Hypothalamus (tissue), 51 donors: ENCODE results near the gene UTP18.
A peak's percentile ranks its signal among the peaks of the same experiment; 100 is the strongest.
"Not testable (repeated sequence)": the region's sequence is repeated elsewhere in the genome, so short reads cannot be mapped to it uniquely, and the experiment has no call there.

Source experiments
- DNase-seq, 51 donors: peaks; one replicate each; lab custom pipeline; 2025; lab: John Stamatoyannopoulos, UW

The UTP18 gene

DNA sequence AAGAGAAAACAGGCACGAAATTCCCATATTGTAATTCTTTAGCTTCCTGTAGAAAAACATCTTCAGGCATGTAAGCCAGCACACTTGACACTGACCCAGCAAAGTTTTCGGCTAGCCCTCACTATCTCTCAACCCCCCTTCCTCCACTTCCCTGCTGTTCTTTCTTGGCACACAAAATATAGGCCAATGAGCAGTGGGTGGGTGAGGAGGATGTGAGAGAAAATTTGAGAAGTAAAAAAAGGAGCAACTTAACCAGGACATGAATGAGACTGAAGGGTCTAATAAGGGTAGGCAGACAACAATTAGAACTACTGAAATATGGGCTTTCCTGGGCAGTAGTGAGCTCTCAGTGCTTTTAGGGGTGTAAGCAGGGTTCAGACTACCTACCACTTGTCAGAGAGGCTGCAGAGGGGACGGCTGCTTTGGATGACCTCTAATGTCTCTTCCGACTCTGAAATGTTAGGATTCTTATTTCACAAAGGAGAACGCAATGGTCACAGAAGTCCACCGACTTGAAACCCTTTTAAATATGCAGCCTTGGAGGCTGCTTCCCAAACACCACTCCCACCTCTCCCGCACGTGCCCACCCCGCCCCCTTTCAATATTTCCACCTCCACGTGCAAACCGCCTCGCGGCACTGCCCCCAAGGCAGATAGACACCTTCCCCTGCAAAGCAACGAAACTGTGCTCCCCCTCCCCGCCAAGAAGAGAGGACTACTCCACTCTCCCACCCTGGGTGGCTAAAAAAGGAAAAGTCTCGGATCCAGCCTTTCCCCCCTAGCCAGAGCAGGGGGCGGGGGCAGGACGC, 1.4 kb upstream of the UTP18 start:
- DNase-seq = peak in 4 of 51 donors; percentile 1 to 13 (median 4)

DNA sequence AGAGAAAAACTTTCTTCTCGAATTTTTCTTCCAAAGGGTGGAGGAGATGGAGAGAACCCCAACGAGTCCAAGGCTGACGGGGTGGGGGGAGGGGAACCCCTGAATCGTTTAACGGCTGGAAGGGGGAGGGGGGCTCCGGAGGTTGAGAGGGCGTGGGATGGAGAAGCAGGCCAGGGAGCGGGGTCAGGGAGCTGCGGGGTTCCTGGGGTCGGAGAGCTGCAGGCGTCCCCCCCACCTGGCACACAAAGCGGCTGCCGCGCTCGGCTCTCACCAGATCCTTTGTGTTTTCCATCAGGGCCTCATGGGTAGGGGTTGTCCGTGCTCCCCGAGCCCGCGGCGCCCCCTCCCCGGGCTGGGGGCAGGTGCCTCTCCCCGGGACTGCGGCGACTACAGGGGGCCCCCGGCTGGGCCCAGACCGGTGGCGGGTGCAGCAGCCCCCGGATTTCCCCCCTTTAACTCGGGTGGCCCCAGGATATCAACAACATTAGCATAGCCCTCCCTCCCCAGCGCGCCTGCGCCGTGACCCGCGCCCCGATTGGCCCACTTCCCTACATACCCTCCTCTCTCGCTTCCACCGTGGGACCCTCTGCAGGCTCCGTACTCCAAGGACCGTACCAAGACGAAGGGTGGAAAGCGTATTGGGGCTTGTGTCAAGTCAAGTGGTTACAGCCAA, 646 bp upstream of the UTP18 start, which contains the start of gene MBTD1:
TSS of gene MBTD1 (minus strand) at position 486 of the 673 bp plus-strand sequence. CDS start 34,888 bp downstream, outside the sequence.
- DNase-seq = peak; percentile 76 to 100 (median 97)

DNA sequence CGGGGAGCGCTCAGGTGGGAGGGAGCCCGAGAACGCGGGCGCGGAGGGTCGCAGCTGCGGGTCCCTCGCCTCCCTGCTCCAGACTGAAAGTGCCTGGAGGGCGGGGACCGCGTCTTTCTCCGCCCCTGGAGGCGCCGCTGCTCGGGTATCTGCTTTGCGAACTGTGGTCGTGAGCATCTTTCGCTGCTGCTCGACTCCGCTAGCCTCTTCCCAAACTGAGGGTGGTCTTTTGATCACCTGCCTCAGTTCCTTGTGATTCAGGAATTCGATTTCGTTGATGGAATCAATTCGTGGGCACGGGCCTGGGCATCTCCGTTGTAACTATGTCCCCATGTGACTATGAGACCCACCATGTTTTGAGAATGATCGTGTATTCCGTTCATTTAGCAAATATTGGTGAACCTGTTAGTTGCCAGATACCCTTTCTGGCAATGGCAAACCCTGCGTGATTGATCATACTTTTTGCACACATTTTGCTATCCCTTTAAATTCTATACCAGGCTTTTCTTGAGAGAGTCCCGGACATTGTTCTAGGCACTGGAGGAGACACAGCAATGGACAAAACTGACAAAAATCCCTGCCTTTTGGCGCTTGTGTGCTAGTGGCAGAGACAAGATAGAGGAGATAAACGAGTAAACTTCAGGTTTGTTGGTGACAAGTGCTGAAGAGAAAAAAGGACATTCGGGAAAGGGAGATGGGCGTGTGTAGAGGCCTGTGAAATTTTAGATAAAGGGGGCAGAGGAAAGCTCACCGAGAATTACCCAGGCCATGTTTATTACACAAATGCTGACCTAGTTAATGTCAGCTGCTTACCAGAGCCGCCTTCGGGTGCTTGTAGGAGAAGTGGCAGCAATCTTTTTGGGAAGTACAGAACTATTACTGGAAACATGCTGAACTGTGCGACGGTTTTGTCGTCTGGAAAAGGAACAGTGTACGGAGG, 948 bp downstream of the UTP18 start:
- peak in 14 of 51 donors; percentile 2 to 68 (median 21) for DNase-seq

DNA sequence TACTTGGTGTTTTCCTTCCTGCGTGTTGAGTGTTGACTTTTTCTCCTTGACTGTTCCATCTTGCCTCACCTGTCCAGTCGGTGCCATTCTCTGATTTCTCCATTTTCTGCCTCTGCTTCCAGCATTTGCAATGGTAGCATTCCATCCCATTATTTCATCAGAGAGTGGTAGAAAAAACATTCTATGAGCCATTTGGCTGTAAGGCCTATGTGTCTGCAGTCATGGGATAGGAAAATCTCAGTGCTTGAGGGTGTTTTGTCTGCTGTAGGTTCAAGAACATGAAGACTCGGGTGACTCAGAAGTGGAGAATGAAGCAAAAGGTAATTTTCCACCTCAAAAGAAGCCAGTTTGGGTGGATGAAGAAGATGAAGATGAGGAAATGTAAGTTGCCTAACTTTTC, 2.7 kb downstream of the UTP18 start:
- no peak for DNase-seq

DNA sequence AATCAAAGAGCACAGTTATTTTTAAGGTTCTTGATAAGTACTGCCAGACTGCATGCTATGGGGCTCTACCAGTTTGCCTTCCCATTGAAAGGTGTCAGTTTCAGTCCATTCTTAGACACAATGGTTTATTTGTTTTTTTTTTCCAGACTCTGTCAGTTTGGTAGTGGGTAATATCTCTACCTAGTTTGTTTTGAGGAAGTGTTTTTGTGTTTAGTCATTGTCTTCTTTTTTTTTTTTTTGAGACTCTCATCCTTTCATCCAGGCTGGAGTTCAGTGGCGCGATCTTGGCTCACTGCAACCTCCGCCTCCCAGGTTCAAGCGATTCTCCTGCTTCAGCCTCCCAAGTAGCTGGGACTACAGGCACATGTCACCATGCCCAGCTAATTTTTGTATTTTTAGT, 4.1 kb downstream of the UTP18 start:
- DNase-seq = not testable (repeated sequence)

DNA sequence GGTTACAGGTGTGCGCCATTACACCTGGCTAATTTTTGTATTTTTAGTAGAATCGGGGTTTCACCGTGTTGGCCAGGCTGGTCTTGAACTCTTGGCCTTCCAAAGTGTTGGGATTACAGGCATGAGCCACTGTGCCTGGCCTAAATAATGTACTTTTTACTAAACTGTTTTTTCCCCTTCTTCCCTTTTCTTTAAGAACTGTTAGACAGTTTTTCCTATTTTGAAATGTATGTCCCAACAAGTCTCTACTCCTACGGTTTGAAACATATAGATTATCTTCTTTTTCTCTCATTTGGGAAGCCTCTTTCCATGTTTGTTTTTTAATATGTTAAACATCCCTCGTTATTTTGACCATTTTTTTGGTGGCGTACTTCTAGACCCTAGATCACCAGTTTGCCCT, 9.6 kb downstream of the UTP18 start:
- DNase-seq = no peak

DNA sequence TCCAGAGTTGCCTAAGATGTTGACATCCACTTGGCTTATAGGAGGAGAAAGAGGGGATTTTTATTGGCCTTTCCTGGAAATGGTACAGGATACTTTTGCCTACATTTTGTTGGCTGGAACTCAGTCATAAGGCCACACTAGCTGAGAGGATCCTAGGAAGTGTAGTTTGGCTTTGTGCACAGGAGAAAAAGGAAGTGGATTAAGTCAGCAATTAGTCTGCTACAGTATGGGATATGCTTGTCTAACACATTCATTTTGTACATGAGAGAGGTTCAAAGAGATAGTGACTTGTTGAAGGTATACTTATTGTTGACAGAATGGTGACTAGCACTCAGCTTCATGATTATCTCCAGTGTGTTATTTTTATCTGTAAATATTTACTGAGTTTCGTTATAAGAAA, 10.3 kb downstream of the UTP18 start:
- DNase-seq = no peak

DNA sequence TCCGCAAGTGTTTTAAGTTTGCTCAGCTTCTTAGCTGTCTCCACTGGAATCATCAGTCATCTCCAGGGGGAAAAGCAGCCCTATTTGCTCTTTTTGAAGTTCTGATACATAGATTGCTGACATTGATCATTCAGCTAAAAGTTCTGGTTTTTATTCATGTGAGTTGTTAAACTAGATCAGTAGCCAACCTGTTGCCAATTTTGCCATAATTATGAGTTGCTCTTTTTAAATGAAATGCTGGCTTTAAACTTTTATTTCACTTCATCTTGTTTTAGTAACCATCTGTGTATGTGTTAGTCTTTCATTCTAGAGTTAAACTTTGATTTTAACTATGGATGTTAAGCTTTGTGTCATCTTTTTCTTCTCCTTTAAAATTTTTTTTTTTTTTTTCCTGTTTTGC, 12.5 kb downstream of the UTP18 start:
- DNase-seq = no peak

DNA sequence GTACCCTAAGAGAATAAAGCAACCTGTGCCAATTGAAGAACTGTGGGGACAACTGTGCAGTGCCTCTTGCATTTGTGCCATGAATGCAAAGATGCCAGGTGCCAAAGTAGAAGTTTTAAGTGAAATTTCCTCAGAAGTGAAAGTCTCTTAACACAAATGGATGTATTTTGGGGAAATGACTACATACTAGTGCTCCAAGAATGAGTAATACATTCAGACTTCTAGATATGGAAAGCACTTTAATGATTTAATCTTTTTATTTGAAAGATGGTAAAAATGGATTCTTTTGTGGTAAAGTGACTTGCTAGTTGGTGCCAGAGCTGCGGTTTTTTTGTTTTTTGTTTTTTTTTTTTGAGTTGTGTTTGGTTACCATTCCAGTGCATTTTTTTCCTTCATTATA, 15.0 kb downstream of the UTP18 start:
- DNase-seq = no peak

DNA sequence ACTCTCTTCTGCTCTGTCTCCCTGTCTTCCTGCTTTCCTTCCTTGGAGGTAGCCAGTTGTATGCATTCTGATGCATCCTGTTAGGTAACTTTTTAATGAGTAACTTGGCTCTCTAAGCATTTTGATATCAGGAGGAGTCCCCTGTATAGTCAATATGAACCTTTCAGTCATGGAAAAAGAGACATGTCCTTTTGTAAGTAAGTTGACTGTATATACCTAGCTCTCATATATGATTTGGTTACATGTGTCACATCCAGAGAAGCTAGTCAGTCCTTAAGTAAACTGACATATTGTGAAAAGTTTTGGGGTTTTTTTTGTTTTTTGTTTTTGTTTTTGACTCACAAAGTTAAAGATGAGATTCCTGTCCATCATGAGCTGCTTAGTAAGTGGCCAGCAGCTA, 18.8 kb downstream of the UTP18 start:
- DNase-seq = no peak

DNA sequence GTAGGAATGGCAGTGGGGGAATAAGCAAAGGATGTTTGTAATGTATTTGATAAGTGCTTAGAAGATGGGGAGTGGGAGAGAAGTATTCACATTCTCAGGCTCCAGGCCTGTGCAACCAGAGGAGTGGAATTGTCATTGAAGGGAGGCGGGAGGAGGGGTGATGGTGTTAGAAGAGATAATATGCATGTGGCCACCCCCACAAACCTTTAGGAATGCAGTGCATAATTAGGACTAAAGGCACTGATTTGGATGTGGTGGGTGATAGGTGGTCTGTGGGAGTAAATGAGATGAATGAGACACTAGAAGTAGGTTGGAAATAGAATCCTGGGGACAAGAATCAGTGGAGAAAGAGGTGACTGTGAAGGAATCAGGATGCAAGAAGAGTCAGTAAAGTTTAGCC, 27.1 kb downstream of the UTP18 start:
- DNase-seq = no peak

DNA sequence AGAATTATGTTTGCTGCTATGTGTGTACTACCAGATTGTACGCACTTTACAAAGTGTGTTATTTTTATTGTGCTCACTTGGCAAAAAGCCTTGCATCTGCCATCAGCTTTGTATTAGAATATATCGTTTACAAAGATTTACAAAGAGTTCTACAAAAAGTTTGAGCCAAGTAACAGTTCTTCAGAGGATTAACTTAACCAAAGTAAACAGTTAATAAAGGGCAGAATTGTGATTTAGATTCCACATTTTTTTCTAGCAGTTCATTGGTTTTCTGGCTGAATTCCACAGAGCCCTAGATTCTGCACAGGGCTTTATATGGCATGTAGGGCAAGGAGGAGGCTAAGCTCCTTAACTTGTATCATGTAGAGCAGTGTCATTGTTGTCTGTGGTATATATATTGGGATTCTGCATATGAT, 29.4 kb downstream of the UTP18 start:
- no peak for DNase-seq

DNA sequence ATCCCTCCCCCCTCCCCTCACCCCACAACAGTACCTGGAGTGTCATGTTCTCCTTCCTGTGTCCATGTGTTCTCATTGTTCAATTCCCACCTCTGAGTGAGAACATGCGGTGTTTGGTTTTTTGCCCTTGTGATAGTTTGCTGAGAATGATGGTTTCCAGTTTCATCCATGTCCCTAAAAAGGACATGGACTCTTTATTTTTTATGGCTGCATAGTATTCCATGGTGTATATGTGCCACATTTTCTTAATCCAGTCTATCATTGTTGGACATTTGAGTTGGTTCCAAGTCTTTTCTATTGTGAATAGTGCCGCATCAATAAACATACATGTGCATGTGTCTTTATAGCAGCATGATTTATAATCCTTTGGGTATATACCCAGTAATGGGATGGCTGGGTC, 34.0 kb downstream of the UTP18 start:
- not testable (repeated sequence) for DNase-seq

DNA sequence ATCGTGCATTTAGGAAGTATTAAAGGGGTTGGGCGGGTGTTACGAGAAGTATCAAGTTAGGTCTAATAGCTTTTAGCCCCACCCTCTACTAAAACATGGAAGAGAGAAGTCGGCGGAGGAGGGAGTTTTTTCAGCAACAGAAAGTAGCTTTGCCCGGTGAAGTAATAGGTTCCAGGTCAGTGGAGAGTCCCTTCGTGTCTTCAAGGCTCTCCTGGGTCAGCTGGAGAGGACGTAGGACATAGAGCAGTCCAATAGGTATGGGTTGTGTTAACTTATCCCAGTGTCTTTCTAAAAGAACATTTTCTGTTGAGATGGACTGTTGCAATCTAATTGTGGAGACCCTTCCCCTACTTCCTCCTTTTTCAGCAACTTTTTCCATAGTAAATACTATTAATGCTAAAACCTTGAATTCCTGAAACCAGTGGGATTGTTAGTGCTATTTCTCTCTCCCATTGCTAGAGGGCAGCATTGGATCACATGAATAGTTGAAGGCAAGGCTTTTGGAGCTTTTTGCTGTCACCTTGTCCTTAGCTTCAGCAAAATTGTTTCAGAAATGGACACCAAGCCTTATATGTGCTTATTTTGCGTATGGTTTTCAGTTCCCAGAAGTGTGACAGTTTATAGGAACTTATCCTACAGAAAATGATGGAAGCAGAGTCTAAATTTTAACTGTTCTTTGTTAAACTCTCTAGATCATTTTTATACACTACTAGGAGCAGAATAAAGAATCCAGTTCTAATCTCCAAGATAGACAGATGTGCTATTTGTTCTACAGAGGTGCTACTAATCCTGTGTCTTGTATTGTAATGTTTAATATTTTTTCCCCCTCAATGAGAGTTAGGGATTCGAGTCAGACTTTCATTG, 38.4 kb downstream of the UTP18 start:
- peak in 5 of 51 donors; percentile 2 to 69 (median 26) for DNase-seq

DNA sequence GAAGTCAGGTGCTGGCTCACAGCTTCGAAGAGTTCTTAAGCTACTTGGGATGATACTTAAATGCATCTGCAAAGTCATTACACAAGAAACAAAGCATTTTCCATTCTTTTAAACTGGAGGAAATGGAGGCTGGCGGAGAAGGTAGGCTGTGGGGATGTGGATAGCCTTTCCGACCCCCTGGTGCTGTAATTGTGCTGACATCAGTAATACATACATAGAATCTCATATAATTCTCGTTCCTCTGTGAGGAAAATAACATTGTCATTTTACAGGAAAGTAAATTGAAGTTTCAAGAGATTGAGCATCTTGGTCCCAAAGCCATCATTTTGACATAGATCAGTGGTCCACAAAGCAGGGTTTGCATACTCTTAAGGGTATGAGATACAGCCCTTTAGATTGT, 39.5 kb downstream of the UTP18 start:
- no peak for DNase-seq

DNA sequence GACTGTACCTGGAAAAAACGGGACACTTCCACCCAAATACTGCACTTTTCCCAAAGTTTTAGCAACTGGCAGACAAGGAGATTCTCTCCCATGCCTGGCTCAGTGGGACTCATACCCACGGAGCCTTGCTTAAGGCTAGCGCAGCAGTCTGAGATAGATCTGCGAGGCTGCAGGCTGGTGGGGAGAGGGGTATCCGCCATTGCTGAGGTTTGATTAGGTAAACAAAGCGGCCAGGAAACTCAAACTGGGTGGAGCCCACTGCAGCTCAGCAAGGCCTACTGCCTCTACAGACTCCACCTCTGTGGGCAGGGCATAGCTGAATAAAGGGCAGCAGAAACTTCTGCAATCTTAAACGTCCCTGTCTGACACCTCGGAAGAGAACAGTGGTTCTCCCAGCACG, 44.8 kb downstream of the UTP18 start:
- DNase-seq = no peak

DNA sequence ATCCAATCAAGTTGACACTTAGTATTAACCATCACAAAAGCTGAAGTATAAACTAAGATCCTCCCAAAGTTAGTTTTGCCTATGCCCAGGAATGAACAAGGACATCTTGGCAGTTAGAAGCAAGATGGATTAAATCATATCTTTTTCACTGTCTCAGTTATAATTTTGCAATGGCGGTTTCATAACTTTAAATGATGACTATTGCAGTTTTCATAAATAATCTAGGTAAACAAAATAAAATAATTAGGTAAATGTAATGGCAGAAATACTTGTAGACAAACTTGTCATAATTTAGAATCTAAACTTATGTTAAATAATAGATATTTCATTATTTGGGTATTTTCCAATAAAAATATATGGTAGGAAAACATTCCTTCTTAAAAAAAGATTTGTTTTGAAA, 51.7 kb downstream of the UTP18 start:
- DNase-seq = not testable (repeated sequence)

DNA sequence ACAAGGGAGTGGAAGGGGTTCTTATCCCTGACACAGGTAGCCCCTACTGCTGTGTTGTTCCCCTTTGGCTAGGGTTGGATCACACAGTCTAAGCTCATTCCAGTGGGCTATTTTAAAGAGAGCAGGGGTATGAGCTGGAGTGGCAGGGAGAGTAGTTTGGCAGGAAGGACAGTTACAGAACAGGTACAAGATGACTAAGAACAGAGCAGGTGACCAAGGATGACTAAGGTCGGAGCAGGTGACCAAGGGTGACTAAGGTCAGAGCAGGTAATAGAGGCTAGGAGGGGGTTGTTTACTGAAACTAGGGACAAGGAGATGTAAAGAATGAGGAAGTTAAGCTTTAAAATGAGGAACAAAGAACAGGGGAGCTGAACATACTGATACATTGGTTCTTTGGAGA, 58.8 kb downstream of the UTP18 start:
- no peak for DNase-seq

DNA sequence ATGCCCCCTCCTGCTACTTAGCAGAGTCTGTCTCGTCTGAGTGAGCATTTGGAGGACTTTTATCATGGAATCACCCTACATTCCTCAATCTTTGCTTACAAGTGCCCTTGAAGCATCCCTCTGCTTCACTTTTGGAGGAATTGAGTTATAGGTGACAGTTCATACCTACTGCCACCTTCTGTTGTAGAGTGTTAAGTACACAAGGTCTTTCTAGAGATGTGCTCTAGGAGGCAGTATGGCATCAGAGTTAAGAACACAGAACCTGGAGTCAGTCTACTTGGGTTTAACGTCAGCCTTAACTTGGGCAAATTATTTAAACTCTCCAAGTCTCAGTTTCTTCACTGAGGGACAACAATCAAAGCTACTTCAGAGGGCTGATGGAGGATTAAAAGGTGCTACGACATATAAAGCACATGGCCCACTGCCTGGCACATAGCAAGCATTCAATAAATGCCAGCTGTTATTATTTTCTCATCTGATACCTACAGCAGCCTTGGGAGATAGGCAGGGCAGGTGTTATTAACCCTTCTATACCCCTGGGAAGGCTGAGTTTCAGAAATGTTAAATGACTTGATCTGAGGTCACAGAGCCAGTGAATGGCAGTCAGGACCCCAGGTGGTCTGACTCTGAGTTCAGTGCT, 62.2 kb downstream of the UTP18 start:
- peak in 3 of 51 donors; percentile 26 to 65 (median 27) for DNase-seq
